ENCODE results near the gene RNASEH2A. TPM values are rescaled to one million over a fixed set of nuclear protein-coding genes. Genes with fewer than 3 reads are reported as not detected.
A peak's percentile ranks its signal among the peaks of the same experiment; 100 is the strongest.

Gene RNASEH2A
- total RNA-seq, 1 experiment from 2014 or later: 79.5 TPM

DNA sequence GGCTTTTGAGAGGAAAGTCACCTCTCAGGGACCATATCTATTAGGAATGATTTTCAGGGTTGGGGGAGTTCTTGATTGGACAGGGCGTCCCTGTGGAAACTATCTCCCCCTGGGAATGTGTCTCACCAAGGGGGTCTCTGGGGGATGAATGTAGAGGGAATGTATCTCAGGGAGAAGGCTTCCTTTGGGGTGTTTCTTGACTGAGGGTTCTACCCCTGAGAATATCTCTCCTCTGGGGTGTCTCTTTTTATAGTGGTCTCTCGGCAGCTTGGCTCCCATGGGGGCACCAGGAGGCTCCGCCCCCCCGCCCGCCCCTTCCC is 27.0 kb downstream of the RNASEH2A start:
- Histone ChIP-seq H2AFZ (ENCODE audit: low read length) (no peak overlapping the region), H4K5ac (ENCODE audit: insufficient read length, low read depth, low read length) (no peak overlapping the region), H3K4ac (ENCODE audit: low read depth, low read length) (no peak overlapping the region), H3K9ac (ENCODE audit: extremely low read depth, insufficient read length, low read length) (no peak overlapping the region), H3K27me3 (ENCODE audit: insufficient read depth, low read length) (peaks cover 3% of the 10 kb centered on the region; the same call in 1 of the 2 replicates), H3K27ac (ENCODE audit: insufficient read length, low read depth, low read length) (no peak overlapping the region), H2BK15ac (ENCODE audit: low read depth, low read length) (no peak overlapping the region), H2BK20ac (ENCODE audit: low read depth, low read length, poor library complexity, severe bottlenecking) (no peak overlapping the region), H3T11ph (ENCODE audit: low read length) (no peak overlapping the region), H3K9me3 (ENCODE audit: control insufficient read depth, low read depth, low read length) (no peaks in the 10 kb centered on the region), H3K18ac (ENCODE audit: insufficient read length, low read depth, low read length) (no peak overlapping the region), H3K56ac (ENCODE audit: insufficient read length, low read depth, low read length) (no peak overlapping the region), H3K4me1 (ENCODE audit: insufficient read depth, low read length) (peaks cover 2% of the 10 kb centered on the region; the same call in 1 of the 2 replicates), H3K23ac (ENCODE audit: insufficient read length, low read depth, low read length) (no peak overlapping the region), H2BK12ac (ENCODE audit: insufficient read length, low read depth, low read length) (no peak overlapping the region), H2BK5ac (ENCODE audit: insufficient read length, low read length) (no peak overlapping the region), H3K79me2 (ENCODE audit: insufficient read depth, low read length) (no peaks in the 10 kb centered on the region), H3K4me2 (ENCODE audit: insufficient read depth, insufficient read length, low read length) (peak overlapping the region; percentile 28), H4K91ac (ENCODE audit: insufficient read length, low read depth, low read length) (no peak overlapping the region), H2BK120ac (ENCODE audit: low read depth, low read length, poor library complexity, severe bottlenecking) (no peak overlapping the region), H4K20me1 (ENCODE audit: control insufficient read depth, insufficient read depth, insufficient read length) (no peaks in the 10 kb centered on the region), H3K23me2 (ENCODE audit: insufficient read length, low read depth, low read length, poor library complexity, severe bottlenecking) (peaks cover 12% of the 10 kb centered on the region), H3K79me1 (ENCODE audit: insufficient read depth, low read depth, low read length, poor library complexity, severe bottlenecking) (no peaks in the 10 kb centered on the region), H4K8ac (replicated peaks; ENCODE audit: insufficient read length, low read depth, low read length) (no peak overlapping the region), H3K14ac (ENCODE audit: insufficient read depth, low read length) (no peak overlapping the region), H2AK5ac (ENCODE audit: insufficient read length, low read length) (no peak overlapping the region)
- Mint-ChIP-seq H3K9me3 (no peaks in the 10 kb centered on the region; a peak in 1 of 5 replicates), H3K36me3 (ENCODE audit: insufficient read depth in 1 of 3, low read depth in 3 of 3) (no peaks in the 10 kb centered on the region; a peak in 1 of 7 replicates), H3K27ac (peak overlapping the region in 1 of 3 experiments; percentile 77; a peak in 1 of 7 replicates), H3K27me3 (ENCODE audit: low read depth) (peaks cover 42% of the 10 kb centered on the region), H3K4me1 (peaks cover 30 to 39% of the 10 kb centered on the region in 2 experiments), H3K4me3 (peak overlapping the region; percentile 39 to 77)
- WGBS (ENCODE audit: extremely low coverage, insufficient read length, low lambda C conversion rate): no CpG with 5 or more reads among the region's 5 CpGs
- DNase-seq: no peak
- TF ChIP-seq CTCF (conservative IDR thresholded peaks at IDR 0.05): no peak
